HG02623 (cell line): ENCODE data around the gene METTL24.
"Not testable (repeated sequence)": the region's sequence is repeated elsewhere in the genome, so short reads cannot be mapped to it uniquely, and the experiment has no call there.

Experiments used
- ATAC-seq: cut with Tn5 transposase; IDR thresholded peaks from one replicate; pipeline ENCODE4 v1.9.1; 2021; ENCODE audit warnings: moderate library complexity; ENCODE audit not compliant: unreplicated experiment

The METTL24 gene

DNA sequence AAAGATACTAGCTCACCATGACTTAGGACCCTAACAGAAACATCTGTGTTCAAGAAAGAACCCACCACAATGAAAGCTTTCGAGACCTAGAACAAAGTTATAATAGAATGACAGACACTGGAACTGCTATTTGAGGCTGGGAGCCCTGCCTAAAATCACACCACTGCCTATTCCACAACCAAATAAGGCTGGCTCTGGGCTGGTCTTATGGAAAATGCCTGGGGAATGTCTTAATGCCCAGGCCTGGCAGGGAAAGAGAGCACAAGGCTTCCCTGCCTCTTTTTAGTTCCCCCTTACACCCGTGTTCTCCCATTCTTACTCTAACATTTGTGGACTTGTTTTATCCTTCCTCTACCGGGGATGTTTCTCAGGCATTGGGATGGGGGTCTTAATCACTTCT is 5.6 kb upstream of the METTL24 start:
- ATAC-seq: no peak

DNA sequence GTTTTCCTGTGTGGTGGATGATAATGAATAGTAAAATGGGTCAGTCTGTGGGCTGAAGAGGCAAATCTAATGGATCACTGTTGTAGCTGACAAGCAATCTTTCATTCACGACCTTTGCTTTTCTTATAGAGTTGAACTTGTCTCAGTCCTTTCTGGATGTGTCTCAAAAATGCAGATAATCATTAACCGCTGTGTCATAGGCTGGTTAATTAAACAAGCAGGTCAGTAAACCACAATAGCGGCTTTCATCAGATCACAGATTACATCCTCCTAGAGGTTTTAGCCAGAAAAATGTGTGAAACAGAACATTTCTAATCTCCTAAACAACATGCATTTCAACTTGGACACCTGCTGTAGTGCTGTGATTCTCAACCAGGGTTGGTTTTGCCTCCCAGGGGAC is 2.5 kb upstream of the METTL24 start:
- no peak for ATAC-seq

DNA sequence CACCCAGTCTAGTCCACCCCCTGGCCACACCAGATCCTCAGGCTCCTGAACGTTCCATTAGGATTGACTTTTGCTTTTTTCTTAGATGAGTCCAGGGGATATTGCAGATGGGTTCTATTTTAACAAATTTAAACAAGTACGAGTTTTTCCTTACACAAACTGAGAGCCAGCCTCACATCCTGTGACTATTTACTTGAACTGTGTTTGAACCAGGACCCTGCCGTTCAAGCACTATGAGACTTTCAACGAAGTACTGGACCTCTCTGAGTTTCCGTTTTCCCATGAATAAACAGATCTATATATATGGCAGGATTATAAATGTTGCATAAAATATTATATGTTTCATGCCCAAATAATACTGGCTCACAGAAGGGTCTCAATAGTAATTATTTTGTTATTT is 1.4 kb upstream of the METTL24 start:
- ATAC-seq: no peak

DNA sequence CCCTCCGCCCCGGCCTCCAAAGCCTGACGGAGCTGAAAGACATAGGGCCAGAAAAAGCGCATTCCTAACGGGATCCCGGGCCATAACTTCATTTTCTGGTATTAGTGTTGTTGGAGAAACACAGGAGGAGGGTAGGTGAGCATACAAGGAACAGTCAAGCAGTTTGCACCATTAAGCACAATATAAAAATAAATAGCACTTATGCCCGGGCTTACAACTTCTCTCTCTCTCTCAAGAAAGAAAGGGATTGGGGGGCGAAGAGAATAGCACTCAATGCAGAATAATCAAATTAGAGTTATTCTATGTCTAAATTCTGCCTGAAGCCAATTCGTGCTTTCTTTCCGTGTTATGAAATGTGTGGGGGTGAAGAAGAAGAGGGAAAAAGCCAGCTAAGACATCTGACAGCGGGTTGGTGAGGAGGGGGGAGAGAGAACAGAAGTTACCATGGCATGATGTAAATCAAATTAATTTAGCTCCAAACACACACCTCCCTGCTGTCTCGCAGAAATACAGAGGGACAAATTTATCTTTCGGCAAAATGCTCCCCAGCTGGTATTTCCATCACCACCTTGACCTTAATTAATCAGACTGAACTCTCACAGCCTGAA is 508 bp upstream of the METTL24 start:
- no peak for ATAC-seq

GRCh38 chr6:110357298-110357663 is 868 bp downstream of the METTL24 start:
- no peak for ATAC-seq

- no peak for ATAC-seq
Measured at GRCh38 chr6:110356778-110357177, 1.4 kb downstream of the METTL24 start.

- no peak for ATAC-seq
Measured at GRCh38 chr6:110355727-110356126, 2.4 kb downstream of the METTL24 start.

DNA sequence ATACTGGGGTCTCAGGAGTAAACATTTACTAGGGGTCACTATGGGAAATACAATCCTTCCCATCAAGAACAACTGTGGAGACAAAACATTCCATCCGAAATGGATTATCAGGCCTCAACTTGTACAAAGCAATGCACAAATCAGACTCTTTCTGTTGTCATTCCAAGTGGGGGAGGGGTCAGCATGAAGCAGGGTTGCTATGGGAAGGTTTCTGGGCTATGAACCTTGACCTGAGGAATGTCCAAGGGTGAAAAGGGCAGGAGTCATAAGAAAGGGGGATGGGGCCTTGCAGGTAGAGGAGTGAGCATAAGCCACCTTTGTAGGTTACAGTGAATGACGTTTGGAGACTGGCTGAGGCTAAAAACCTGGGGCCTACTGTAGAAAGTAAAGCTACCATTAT is 3.1 kb downstream of the METTL24 start:
- no peak for ATAC-seq

DNA sequence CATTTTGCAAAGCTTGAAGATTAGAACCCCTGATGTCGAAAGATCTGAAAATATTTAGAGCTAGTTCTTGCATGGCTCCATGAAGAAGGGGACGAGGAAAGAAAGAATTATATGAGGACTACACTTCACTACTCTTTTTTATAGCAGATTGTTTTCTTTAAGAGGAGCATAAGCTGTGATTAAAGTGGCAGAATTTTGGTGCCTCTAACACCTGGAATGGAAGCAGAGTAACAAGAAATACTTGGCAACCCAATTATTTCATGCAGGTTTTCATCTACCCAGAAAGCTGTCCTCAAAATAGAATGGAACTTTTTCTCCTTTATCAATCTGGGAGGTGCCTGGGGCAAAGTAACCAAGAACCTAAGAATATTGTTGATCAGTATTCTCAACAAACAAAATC is 4.0 kb downstream of the METTL24 start:
- no peak for ATAC-seq

DNA sequence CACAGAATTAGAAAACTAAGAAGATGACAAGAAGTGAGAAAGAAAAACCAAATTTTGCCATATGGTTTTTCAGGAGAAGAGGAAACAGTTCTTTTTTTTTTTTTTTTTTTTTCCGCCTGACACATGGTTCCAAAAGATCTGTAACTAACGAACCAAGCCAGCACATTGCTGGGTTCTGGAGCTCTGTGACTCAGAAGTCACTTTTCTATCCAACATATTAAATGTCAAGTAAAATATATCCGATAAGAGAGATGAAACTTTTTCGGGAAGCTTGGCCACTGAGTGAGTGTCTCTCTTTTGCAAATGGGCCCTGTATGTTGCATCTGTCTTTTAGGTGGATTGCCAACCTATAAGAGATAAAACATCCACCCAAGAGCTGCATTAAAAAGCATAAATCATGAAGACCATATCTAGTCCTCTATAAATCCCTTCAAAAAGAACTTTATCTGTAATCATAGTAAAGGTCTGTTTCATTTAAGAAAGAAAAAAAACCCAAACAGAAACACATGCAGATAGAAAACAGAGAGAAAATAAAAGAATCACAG is 4.6 kb downstream of the METTL24 start:
- ATAC-seq: no peak

GRCh38 chr6:110352563-110353262 is 5.4 kb downstream of the METTL24 start:
- no peak for ATAC-seq

- ATAC-seq: no peak
Measured at GRCh38 chr6:110351986-110352385, 6.2 kb downstream of the METTL24 start.

DNA sequence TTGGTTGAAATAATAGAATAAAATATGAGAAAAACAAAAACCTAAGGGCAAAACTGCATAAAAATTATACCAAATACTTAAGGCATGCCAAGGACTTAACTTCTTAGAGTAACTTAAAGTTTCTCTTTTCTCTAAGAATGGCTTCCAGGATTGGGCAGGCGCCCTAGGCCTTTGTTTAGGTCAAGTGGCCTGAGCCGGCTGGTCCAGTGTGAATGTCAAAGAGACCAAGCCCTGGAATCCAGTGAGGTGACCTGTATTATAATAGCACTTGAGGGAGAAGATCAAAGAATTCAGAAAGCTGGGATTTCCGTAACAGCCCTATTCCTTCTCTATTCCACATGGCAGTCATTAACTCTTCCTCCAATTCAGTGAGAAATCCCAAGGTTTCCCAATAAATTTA is 6.6 kb downstream of the METTL24 start:
- no peak for ATAC-seq

GRCh38 chr6:110350593-110350992 is 7.6 kb downstream of the METTL24 start:
- ATAC-seq: not testable (repeated sequence)

GRCh38 chr6:110348961-110349690 is 9.0 kb downstream of the METTL24 start:
- ATAC-seq: no peak

GRCh38 chr6:110345025-110345424 is 13.1 kb downstream of the METTL24 start:
- no peak for ATAC-seq

DNA sequence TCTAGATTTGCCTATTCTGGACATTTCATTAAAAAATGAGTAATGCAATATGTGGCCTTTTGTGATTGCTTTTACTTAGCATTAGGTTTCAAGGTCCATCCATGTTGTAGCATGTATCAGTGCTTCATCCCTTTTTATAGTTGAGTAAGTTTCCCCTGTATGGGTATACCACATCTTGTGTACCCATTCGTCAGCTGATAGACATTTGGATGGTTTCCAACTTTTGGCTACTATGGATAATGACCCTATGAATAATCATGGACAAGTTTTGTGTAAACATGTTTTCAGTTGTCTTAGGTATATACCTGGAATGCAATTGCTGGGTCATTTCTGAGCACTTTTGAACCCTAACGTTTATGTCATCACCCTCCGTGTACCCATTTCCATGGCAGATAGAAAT is 15.4 kb downstream of the METTL24 start:
- no peak for ATAC-seq

- no peak for ATAC-seq
Measured at GRCh38 chr6:110341663-110342596, 16.2 kb downstream of the METTL24 start.

- ATAC-seq: no peak
Measured at GRCh38 chr6:110341067-110341466, 17.1 kb downstream of the METTL24 start.

- ATAC-seq: no peak
Measured at GRCh38 chr6:110340392-110340965, 17.7 kb downstream of the METTL24 start.
